SKM-1 treated with dmso at 0.1 percent for 144 hours (cell line): Measurements from ENCODE around the gene MBOAT1.
"Not testable (repeated sequence)": the region's sequence is repeated elsewhere in the genome, so short reads cannot be mapped to it uniquely, and the experiment has no call there.

Experiments
- DNase-seq: peaks from one replicate; lab custom pipeline; 2025; ENCODE audit not compliant: unreplicated experiment; lab: John Stamatoyannopoulos, UW

Gene MBOAT1

DNA sequence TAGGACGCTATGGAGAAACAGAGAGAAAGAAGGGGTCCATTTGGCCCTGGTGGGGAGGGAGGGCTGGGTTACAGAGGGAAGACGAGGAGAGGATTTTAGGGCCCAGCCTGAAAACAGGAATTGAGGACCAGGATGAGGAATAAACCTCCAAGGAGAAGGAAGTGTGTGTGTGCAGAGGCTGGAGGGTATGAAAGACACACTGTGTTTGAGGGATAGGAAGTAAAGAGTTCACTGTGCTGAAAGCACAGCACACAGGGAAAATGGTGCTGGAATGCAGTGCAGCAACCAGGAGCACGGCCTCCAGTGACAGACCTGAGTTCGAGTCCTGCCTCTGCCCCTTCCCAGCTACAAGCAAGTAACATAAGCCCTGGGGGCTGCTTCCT is 7.8 kb downstream of the MBOAT1 start:
- DNase-seq, result no peak

DNA sequence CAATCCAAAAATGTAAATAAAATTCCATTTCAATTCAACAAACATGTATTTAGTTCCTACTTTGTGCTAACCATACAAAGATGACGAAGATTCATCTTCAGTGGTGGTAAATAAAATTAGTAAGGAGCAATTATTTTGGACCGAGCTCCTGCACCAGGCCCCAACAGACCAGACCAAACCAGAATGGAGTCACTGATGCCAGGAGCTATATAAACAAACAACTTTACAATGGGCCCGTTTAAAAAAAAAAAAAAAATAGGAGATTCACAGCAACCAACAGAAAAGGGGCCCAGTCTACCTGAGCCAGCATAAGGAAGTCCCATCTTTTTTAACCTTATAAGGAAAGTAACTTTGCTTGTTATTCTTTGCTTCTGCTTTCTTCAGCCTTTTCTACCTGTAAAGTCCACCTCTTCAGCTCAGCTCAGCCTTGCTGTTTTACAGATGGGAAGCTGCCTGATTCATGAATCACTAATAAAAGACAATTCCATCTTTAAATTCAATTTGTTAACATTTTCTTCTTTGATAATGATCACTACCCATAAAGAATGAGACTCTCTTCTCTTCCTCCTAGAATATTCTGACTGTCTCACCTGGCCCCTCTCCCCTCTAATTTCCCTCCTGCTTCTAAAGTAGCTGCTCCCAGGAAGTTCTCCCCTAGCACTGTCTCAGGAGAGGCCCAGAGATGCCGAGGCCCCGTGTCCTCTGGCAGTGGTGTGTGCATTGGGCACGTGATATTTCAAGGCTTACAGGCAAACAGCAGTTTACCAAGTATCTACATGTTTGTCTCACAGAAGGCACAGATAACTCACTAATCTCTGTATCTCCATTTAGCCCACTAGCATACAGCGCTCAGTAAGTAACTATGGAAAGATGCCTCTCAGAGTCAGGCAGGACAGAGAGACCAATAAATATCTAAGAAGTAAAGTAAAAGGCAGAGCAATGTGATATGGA is 8.4 kb downstream of the MBOAT1 start:
- DNase-seq, result no peak

DNA sequence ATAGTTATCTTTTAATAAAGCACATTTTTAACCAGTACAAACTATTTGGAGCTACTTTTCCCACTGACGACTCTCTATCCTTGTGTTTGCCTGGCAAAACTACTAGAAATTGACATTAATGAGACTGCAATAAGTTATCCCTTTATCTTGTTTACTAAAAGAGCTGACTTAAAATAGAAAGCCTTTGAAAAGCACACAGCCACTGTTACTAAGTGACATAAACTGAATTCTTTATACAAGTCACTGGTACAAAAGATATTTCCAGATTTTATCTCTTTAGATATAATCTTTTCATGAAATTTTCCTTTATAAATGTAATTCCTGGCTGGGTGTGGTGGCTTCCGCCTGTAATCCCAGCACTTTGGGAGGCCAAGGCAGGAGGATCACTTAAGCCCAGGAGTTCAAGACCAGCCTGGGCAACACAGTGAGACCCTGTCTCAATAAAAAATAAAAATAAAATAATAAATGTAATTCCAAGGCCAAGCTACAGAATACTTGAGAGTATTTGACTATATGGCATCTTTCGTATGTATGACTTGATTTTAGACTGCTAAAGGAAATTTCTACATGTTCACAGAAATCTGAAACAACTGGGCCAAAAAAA is 9.5 kb downstream of the MBOAT1 start:
- DNase-seq, result no peak

DNA sequence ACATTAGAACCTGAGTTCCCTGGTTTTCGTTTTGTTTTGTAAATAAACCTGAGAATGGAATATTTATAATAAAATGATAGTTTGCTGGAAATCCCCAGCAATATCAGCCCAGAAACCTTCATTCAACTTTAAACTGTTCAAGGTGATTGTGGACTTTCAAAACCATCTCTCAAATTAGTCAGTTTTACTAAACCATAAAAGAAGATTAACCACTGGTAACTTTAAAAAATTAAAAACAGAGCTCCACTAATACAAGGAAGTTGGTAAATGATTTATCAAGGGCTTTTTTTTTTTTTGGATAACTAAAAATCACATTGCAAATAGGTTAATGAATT is 10.0 kb downstream of the MBOAT1 start:
- DNase-seq, result no peak

DNA sequence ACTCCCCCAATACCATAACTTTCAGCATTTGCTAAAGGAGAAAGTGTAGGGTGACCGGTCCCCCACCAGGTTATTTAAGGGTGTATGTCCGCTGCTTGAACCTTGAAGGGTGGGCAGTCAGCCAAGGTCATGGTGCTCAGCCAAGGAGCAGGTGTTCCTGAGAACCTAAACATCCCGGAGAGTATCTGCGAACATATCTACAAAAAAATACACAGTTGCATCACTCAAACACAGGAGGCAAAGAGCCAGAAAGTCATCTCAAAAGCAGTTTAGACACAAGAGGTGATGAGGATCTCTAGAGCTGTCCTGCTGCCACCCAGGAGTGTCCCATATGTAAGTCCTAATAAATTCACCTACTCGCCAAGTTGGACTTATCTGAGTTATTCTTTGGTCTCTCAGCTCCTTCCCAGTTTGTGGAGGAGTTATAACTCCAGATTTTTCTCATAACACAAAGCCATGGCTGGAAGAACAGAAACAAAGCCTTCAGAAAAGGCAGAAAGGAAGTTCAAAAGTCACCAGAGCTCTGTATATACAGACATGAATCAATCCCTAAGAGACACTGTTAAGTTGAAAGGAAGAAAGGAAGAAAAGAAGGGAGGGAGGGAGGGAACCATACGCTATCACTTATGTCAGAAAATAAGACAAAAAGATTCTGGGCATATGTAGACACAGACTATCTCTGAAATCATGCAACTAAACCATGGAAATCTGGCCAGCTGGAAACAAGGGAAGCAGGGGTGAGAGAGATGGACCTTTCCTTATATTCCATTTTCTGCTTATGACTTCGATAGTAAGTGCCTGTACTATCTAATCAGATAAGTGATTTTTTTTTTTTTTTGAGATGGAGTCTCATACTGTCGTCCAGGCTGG is 11.3 kb downstream of the MBOAT1 start:
- DNase-seq, result no peak

DNA sequence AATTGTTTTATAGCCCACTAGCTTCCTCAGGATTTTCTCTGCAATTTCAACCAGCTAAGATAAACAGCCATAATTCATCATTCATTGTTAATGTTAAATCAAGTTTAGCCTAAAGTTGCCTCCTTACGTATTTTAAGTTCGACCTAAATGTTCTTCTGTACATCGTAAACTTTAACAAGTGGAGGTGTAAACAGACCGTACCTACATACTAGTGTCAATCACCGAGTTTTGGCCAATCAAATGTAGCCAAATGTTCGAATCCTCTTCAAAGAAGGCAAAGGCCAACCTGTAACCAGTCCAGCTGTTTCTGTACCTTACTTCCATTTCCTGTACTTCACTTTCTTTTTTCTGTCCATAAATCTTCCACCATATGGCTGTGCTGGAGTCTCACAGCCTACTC is 13.5 kb downstream of the MBOAT1 start:
- DNase-seq, result no peak

DNA sequence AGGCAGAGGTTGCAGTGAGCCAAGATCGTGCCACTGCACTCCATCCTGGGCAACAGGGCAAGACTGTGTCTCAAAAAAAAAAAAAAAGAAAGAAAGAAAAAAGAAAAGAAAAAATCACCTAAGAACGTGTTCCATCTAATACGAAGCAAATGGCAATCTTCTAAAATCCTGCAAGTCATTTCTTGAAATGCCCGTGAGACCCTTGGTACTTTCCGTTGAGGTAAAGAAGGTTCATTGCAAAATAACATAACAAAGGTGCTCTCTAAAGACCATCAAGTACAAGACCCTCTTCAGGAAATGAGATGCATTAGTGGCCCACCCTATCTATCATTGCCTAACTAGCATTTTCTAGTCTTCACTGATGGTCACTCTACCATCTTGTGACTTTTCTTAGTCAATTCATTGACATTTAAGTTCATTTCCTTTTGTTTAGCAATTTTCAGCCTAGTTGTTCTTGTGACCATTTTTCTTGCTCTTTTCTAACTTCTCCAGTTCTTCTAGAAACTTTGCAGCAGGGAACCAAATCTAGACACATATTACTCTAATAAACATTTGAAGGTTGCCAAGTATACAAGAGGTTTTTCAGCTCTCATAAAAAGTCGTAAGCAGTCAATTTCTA is 14.0 kb downstream of the MBOAT1 start:
- no peak for DNase-seq

DNA sequence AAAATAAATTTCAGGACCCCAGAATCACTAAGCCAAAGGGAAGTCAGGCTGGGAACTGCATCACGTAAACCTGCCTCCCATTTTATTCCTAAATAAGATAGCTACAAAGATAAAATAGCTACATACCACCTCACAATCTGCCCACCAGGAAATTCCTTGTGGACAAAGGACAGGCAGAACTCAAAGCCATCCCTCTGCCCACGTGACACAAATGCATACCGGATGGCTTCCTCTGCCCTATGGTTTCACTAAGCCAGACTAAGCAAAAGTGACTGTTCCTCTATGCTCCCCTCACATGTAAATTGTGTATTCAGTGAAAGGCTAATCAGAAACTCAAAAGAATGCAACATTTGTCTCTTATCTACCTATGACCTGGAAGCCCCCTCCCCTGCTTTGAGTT is 15.0 kb downstream of the MBOAT1 start:
- DNase-seq, result no peak

DNA sequence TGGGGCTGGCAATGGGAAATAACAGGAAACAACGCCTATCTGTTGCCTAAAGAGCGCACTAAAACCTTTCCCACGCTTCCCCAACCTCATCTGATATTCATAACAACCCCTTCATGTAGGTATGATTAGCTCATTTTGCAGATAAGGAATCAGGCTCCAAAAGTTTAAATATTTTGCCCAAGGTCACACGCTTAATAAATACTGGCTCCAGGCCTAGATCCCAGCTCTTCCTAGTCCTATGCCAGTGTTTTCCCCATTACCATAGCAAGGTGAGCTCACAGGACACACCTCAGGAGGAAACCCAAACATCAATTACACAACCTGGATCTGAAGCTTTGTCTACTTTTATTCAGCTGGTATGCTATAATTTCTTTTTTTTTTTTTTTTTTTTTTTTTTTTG is 19.6 kb downstream of the MBOAT1 start:
- DNase-seq, result no peak

DNA sequence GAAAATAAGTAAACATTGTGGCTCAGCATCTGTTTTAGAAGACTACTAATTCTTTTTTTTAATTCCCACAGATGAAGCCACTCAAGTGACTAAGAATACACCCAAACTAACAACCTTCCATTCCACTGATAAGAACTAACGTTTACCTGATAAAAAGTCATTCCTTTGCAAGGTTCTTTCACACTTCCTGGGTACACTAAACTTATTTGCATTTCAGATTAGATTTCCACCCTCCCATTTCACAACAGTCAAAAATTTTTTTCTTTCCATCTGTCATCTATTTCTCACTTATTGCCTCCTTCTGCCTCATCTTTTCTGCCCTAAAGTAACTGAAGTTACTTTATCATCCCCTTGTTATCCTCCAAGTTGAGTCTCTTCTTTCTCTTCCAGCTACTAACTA is 20.3 kb downstream of the MBOAT1 start:
- no peak for DNase-seq

DNA sequence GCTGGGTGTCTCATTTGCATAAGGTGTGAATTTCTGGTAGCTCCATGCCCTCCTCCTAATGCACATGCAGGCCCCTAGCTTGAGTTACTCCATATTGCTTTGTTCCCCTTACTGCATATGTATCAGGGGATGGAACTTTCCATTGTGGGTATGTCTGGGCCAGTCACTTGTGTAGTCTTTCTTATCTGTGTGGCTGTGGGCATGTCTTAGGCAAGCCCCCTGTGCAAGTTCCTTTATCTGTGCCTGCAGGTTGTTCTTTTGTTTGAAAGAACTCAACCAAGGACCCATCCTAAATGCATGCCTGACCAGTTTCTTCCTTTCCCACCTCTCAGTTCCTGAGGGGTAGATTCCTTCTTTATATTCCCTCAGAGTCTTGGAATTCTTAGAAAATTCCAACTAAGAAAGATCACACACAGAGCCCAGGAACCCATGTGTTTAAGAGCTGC is 23.6 kb downstream of the MBOAT1 start:
- peak; percentile 42 for DNase-seq

DNA sequence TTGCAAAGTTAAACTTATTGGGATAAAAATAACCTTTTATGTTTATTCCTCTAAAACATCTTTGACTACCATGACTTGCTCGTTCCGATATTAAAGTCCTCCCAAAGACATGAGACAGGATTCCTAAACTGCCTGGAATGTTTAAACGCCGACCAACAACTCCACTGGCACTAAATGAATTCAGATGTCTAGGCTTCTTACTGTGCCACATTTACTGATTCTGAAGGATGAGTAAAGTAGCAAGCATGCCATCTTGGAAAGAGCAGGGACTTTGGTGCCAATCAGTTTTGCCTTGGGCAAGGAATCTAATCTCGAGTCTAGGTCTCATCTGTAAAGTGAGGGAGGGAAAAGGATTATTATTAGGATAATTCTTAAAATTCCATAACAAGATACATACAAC is 25.3 kb downstream of the MBOAT1 start:
- no peak for DNase-seq

DNA sequence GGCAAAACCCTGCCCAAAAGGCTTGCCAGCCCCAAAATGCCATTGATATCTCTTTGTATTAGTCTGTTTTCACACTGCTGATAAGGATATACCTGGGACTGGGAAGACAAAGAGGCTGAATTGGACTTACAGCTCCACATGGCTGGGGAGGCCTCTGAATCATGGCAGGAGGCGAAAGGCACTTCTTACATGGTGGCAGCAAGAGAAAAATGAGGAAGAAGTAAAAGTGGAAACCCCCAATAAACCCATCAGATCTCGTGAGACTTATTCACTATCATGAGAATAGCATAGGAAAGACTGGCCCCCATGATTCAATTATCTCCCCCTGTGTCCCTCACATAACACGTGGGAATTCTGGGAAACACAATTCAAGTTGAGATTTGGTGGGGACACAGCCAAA is 28.6 kb downstream of the MBOAT1 start:
- no peak for DNase-seq

DNA sequence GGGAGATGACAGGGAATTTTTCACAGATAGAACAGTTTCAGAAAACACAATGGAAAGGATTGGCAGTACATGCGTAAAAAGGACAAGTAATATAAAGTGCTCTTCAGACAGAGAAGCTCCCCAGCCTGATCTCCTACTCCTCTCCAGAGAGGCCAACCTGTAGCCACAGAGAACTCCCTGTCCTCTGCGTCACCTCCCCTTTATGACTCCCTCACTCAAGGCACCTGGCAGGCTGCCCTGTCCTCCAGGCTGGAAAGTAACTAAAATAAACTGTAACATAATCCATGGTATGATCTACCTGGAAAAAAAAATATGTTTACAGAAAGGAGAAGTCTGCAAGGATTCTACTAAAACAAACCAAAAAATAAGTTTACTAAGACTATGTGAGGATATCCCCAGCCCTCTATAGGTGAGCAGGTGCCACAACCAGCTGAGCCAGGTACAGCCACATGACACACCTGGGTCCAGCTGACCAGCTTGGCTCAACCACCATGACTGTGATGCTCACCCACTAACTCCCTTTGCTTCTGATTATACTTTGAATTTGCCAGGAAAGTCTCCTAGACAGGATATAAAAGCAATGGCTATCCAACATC is 29.2 kb downstream of the MBOAT1 start:
- DNase-seq, result no peak

DNA sequence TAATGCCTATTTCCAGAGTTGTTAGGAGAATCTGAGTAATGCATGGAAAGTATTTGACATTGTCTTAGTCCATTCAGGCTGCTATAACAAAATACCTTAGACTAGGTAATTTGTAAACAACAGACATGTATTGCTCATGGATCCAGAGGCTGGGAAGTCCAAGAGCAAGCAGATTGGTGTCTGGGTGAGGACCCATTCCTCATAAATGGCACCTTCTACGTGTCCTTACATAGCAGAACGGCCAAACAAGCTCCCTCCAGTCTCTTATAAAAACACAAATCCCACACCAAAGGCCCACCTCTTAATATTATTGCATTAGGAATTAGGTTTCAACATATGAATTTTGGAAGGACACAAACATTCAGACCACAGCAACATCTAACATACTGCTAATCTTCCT is 30.2 kb downstream of the MBOAT1 start:
- DNase-seq, result no peak

DNA sequence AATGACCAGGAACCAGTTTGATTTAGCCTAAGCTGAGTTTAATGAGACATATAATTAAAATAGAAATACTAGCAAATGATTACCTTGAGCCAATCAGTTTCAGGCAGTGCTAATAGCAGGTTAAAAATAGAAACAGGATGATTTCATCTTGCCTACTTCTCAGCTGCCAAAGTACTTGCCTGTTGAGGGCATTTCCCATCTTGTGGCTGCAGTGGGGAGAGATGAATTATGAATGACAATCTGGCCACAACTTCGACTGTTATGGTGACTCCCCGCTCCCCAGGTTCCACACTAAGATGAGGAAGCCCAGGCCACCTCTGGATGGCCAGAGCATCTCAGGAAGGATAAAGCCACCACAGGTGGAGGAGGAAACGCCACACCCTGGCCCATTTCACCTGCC is 31.3 kb downstream of the MBOAT1 start:
- no peak for DNase-seq

DNA sequence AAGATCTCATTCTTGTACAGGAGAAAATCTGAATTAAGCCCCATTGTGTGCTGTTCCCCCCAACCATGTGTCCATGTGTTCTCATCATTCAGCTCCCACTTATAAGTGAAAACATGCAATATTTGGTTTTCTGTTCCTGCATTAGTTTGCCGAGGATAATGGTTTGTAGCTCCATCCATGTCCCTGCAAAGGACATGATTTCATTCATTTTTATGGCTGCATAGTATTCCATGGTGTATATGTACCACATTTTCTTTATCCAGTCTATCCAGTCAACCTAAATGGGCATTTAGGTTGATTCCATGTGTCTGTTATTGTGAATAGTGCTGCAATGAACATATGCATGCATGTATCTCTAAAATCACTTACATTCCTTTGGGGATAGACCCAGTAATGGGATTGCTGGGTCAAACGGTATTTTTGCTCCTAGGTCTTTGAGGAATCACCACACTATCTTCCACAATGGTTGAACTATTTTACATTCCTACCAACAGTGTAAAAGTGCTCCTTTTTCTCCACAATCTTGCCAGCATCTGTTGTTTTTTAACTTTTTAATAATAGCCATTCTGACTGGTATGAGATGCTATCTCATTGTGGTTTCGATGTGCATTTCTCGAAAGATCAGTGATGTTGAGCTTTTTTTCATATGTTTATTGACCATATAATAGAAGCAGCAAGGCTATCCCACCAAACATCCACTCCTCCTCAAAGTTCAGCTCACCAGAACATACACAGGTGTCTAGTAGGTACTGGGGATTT is 32.8 kb downstream of the MBOAT1 start:
- not testable (repeated sequence) for DNase-seq

DNA sequence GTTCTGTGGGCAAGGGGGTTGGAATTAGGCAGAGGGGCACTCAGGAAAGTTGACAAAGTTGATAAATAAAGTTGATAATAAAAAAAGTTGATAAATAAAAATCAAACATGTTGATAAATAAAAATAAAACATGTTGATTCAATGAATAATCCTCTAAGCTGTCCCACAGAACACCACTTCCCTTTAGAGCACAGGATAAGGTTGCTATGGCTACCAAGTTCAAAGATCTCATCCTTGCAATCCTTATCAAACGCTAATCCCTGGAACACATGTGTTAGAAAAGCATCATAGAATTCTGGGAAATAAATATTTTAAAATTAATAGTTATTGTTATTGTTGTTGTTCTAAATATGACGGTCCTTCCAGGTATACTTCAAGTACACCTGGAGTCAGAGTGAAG is 33.9 kb downstream of the MBOAT1 start:
- DNase-seq, result no peak

DNA sequence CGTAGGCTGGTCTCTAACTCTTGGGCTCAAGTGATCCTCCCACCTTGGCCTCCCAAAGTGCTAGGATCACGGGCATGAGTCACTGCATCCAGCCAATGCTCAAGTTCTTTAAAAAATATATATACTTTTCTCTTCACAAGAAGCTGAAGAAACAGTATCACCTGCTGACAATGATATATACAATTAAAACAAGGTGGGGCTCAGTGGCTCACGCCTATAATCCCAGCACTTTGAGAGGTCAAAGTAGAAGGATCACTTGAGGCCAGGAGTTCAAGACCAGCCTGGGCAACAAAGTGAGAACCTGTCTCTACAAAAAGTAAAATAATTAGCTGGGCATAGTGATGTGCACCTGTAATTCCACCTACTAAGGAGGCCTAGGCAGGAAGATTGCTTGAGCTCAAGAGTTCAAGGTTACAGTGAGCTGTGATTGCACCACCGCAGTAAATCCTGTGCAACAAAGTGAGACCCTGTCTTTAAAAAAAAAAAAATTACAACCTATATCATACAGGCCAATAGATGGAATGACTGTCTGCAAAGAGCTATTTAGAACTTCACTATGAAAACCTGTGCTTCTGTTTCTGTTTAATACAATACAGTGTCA is 36.4 kb downstream of the MBOAT1 start:
- DNase-seq, result no peak
